Stimulated activated CD8-positive, alpha-beta memory T cell treated with anti-CD3 and anti-CD28 coated beads, Interleukin-7, amount 100 ng/mL, for 24 hours (primary cell): ENCODE results near the gene TSC1.
"Not testable (repeated sequence)": the region's sequence is repeated elsewhere in the genome, so short reads cannot be mapped to it uniquely, and the experiment has no call there.

Experiments
- DNase-seq: peaks from one replicate; pipeline ENCODE4 v3.0.0-alpha.2; 2020; ENCODE audit warnings: low read depth

TSC1 gene

DNA sequence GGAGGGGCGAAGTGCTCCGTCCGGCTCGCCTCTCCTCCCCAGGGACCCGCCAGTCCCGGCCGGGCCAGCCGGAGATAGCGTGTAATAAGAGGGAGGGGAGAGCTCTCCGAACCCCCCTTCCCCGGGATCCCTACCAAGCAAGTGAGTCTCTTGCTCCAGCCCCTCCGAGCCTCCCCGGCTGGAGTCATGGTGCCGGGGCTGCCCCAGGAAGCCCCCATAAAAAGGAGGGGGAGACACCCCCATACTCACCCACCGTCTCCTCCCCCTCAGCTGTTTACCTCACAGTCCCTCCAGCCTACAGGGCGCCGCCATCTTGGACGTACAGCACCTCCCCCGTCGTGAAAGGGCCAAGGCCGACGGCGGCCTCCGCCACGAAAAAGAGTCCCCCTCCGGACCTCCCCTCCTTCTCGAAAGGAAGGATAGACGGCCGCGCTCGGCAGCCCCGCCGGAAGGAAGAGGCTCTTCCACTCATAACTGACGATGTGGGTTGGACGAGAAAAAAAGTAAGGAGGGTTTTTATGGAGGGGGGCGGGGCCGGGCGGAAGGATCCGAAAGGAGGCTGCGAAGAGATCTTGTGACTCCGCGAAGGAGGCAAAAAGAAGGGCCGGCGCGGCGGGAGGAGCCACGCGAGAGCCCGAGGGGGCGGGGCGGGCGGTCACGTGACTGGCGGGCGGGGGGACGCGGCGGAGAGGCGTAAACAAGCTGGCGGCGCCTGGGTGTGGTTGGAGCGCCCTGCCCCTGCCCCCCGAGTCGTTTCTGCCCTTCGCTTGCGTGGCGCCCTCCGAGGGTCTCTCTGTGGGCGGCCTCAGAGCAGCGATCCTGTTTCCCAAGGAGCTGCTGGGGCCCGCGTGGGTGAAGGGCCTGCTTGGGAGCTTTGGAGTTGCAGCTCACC lies at the start of gene TSC1:
Gene TSC1, minus strand, starts transcription at position 323 of the 892 bp plus-strand sequence. CDS start 15,744 bp downstream, outside the sequence.
- peak; percentile 97 for DNase-seq

DNA sequence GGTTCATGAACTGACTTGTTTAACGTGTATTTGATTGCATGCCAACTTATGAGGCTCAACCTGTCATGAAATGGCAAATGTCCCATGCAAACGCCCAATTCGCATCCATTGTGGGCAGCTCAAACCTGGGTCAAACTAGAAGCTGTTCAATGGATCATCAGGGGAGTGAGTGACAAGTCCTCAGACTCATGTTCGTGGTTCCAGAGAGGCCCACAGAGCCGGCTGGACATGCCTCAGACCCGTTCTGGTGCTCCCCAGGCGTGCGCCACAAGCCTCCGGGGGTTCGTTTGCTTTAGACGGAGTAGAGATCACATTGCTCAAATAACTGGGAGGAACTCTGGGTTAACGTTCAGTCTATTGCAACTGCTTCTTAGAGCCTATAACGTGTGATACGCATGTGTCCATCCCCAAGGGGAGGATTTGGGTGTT lies 49.1 kb upstream of the TSC1 start:
- no peak for DNase-seq

DNA sequence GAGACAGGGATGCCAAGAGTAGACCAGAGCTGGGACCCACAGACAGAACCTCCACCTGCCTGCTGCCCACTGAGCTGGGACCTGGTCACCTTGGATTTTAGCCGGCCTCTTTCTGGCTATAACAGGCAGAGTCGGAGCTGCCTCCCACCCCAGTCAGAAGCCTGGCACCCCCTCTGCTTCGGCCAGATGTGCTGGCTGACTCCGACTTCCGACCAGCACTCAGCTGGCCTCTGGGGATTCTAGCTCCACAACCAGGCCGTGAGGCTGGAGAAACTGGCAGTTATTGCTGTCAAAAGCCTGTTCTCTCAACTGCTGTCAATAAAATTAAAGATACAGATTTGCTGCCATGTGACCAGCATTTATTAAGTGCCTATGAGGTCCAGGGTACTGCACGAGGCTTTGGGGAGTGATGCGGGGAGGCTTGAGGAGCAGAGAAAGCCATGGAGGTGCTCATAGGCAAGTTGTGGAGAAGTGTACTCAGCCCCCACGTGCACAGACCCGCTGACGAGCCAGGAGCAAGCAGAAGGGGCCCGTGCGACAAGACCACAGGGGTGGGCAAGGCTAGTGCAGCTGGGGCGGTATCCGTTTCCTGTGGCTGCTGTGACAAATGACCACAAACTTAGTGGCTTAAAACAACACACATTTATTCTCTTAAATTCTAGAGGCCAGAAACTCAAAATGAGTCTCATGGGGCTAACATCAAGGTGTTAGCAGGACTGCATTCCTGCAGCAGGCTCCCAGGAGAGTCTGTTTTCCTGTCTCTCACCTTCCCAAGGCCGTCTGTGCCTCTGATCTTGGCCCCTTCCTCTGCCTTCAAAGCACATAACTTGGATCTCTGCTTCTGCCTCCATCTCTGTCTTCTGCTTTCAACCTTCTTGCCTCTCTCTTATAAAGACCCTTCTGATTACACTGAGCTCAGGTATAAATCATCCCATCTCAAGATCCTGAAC lies 47.2 kb upstream of the TSC1 start:
- DNase-seq: no peak

DNA sequence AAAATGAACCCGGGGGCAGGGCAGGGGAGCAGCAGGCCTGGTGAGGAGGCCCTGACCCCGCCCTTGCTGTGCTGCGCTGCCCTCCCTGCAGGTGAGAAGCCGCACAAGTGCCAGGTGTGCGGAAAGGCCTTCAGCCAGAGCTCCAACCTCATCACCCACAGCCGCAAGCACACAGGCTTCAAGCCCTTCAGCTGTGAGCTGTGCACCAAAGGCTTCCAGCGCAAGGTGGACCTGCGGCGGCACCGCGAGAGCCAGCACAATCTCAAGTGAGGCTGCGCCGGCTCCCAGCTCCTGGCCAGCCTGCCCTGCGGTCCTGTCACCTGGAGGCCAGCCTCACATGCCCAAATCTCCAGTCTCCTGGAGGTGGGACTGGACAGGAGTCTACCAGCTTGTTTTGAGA lies 46.4 kb upstream of the TSC1 start:
- DNase-seq: no peak

DNA sequence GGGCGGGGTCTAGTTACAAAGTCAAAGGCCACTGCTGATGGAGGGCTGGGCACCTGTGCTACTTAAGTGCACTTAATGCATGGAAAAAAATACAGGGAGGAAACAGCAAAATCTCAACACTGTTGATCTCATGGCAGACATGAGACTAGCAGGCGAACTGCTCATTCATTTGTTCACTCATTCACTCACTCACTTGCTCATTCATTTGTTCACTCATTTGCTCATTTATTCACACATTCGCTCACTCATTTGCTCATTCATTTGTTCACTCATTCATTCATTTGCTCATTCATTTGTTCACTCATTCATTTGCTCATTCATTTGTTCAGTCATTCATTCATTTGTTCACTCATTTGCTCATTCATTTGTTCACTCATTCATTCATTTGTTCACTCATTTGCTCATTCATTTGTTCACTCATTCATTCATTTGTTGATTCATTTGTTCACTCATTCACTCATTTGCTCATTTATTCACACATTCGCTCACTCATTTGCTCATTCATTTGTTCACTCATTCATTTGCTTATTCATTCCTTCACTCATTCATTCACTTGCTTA lies 45.7 kb upstream of the TSC1 start:
- DNase-seq: not testable (repeated sequence)

DNA sequence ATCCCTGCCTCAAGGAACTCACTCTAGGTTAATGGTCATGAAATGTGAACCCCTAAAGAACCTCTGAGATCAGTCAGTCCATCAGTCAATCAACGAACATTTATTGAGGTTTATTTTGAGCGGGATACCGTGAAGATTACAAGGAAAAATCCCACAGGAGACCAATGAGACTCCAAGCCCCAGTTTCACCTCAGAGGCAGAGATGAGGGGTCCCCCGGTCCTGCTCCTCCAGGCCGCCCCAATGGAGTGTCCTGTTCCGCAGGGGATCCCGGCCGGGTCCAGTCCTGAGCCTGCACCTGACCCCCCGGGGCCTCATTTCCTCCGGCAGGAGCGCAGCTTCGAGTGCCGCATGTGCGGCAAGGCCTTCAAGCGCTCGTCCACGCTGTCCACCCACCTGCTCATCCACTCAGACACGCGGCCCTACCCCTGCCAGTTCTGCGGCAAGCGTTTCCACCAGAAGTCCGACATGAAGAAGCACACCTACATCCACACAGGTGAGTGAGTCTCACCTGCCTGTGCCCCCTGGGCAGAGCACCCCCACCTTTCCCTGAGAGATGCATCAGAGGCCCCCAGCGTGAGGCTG lies 45.1 kb upstream of the TSC1 start:
- DNase-seq: no peak

DNA sequence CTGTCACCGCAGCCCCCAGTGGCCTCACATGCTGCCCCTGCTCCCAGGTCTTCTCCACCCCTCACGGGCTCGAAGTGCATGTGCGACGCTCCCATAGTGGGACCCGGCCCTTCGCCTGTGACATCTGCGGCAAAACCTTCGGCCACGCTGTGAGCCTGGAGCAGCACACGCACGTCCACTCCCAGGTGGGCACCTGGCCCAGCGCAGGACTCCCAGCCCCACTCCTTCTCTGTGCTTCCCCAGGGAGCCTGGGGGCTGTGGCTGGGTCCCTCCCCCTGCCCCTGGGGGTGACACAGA lies 44.5 kb upstream of the TSC1 start:
- no peak for DNase-seq

DNA sequence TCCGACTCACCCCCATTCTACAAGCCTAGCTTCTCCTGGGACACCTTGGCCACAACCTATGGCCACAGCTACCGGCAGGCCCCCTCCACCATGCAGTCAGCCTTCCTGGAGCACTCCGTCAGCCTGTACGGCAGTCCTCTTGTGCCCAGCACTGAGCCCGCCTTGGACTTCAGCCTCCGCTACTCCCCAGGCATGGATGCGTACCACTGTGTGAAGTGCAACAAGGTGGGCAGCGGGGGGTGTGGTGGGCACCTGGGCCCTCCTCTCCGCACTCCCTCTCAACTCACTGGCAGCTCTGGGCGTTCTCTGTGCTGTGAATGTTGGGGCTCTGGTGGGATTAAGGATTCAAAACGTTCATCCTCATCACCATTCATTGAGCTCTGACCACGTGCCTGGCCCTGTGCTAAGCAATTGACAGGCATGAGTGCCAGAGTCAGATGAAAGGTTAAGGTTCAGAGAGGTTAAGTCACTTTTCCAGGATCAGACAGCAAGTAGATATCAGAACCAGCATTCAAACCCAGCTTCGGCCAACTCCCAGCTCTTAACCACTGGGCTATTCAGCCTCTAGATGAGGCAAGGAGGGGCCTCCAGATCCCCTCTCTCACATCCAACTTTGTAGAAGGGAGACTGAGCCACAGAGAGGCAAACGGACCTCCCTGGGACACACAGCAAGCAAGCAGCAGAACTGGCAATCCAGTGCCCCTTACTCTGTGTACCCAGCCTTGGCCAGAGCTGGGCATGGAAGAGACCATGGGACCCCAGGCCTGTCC lies 44.0 kb upstream of the TSC1 start:
- no peak for DNase-seq

DNA sequence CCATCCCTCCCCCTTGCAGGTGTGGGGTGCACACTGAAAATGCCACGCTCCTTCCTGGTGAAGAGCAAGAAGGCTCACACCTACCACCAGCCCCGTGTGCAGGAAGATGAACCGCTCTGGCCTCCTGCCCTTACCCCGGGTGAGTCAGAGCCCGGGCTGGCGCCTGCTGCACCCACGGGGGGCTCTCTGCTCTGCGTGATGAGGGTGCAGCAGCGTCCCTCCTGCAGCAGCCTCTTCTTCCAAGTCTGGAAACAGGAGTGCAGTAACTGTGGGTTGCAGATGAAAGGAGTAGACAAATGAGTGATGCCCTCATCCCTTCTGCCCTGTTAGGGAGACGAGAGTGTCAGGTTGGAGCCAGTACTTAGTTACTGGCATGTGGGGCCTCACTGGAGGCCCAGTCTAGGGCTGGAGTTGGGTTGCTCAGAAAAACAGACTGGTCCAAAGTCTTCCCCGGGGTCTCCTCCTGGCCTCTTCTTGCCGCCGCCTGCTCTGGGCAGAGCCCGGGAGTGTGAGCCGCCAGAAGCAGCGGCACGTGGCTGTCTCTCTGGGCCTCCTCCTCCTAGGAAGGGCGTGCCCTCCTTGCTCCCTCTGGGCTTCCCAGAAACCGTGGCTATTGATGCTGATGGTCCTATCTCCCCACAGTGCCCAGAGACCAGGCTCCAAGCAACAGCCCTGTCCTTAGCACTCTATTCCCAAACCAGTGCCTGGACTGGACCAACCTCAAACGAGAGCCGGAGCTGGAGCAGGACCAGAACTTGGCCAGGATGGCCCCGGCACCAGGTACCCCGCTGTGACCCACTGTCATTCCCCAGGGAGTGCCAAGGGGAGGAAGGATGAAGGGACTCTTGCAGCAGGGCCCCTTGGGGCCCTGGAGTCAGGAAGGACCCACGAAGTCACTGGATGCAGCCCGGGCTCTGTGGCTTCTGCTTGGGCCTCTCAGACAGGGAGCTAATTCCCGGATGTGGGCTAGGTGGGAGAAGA lies 42.5 kb upstream of the TSC1 start:
- DNase-seq: no peak

DNA sequence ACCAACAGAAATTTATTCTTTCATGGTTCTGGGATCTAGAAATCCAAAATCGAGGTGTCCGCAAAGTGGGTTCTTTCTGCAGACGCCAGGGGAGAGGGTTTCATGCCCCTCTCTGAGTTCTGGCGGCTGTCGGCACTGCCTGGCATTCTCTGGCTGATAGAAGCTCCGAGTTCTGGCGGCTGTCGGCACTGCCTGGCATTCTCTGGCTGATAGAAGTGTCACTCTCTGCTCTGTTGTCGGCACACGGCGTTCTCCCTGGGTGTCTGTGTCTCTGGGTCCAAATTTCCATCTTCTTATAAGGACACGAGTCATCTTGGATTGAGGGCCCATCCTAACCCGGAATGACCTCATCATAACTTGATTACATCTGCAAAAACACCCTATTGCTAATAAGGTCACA lies 41.7 kb upstream of the TSC1 start:
- no peak for DNase-seq

DNA sequence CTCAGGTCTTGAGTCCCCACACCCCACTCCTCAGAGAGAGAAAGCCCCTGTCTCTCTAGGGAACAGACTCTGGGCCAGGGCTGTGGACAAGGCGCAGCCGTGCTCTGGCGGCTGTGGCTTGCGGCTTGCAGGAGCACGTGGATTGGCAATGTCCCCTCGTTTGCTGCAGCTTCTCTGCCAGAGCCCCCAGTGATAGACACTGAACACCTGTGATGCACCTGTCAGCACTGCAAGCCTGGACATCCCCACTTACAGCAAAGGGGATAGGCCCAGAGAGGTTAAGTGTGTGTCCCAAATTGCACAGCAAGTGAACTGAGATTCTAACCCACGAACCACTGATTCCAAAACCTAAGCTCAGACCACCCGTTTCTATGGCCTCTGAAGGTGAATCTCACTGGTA lies 41.1 kb upstream of the TSC1 start:
- DNase-seq: no peak

DNA sequence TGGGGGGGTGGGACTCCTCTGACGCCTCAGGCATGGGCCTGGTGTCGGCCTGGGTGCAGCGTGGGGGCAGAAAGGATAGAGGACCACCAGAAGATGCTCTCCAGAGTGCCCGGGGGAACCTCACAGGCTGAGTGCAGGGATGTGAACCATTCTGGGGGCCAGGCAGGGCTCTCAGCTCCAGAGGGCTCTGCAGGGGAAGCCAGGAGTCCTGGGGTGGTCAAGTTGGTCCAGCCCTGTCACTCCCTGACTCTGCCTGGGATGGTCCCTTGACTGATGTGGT lies 40.6 kb upstream of the TSC1 start:
- DNase-seq: no peak

DNA sequence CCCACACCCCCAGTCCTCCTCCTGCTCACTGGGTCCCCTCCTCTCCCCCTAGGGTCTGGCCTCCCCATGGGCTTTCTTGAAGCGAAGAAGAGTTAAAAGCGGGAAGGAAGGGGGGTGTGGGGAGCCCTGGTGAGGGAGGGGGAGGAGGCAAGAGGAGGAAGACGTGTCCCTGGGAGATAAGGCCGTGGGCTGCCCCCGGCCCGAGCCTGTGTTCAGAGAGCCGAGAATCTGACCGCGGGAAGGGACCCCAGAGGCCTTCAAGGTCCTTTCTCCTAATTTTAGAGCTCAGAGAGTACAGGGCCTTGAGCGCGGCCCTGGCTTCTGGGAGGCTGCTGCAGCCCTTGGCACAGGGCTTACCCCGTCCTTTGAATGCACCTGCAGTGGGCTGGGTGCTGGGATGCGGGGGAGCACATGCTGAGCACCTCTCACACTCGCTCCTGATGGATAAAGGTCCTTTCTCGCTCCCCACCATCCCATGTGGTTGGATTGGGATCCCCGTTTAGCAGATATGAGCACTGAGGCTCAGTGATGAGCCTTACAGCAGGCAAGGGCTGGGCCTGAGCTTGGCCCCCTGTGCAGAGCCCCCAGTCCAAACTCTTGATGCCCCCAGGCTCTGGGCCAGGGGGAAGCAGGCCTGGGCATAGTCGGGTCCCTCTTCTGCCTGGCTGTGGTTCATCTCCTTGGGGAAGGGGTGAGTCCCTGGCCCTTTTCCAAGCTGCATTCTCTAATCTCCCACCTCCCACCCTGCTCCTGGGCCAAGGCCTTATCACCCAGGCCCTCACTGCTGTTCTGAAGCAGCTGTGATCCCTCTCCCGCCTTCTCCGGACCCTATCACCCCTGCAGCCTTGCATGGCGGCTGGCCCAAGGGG lies 40.0 kb upstream of the TSC1 start:
- no peak for DNase-seq

DNA sequence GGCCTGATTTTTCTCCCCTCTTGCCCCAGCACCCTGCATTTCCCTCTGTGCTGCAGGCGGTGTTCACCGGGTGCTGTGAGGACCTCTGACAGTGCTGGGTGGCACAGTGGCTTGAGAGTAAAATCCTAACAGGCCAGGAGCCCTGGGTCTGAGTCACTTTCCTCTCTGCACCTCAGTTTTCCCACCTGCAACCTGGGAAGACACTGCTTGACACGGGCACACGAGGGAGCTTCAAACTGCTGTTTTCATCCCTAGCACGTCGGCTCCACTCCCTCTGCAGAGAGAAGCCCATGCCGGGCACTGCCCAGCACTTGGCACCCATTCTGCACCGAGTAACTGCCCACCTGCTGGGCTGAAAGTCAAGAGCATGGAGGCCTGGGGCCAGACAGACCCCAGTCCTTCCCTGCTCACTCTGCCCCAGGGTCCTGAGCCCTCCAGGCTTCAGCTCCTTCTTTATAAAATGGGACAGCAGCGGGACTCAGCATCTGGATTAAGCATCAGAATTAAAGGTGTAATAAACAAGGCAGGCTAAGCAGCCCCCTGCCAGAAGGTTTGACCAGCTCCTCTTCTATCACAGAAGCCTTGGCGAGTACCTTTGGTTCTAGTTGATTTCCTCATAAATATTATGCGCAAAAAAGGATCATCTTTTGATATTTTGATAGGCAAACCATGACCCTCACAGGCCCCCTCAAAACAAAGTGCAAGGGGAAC lies 39.2 kb upstream of the TSC1 start:
- DNase-seq: no peak

DNA sequence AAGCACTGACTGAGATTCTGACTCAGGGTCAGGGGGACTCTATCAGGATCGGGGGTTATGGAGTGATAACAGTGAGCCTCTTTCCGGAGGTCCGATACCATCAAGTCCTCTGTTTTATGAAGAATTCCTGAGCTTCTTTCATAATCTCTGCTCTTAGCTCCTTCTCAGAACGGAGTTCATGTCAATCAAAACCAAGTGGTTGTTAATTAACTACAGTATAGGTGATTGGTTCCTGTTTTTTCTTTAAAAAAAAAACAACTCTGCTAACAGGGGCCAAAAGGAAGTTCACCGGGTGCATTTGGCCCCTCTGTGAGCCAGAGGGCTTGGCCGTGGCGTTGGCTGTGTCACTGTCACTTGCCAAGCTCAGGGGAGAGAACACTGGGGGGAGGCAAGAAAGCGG lies 38.0 kb upstream of the TSC1 start:
- no peak for DNase-seq

DNA sequence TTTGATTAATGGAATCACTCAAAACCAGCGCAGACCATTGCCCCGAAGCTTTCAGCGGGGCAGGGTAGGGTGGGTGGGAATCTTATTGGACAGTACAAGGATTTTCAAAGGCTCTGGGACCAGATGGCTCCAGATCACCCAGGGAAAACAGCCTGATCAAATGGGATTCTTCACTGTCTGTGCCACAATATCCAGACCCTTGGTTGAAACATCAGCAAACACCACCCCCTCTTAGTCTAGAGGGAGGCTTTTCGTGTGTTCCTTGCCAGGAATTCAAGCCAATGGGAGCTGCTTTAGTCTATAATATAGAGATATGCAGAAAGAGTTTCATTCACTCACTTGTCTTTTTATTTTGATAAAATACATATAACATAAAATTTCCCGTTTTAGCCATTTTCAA lies 35.7 kb upstream of the TSC1 start:
- no peak for DNase-seq

DNA sequence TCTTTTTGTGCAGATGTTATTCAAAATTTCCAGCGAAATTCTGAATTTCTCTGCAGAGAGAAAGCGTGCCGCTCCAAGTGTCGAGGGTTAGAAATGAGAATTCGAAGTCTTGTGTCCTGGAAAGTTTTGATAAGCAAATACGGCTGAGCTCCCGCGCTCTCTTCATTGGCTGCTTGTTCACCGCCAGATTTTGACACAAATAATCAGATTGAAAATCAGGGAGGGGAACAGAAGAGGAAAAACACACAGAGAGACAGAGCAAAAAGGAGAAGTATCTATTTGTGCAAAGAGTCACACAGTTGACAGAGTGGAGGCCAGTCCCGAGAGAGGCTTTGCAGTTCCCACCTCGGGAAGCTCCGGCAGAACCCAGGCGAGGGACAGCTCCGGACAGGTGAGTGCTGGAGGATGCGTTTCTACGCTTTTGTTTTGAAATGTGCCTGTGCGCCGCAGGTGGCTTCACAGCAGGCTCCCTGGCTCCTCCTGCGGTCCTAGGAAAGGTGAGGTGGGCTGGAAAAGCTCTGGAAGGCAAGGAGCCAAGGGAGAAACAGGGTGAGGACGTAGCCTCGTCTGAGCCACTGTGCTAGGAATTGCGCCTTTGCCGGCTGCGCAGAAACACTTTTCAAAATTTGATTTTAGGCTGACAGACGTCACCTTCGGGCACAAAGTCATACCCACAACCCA lies 34.2 kb upstream of the TSC1 start, which contains the start of gene GFI1B:
Gene GFI1B, plus strand, starts transcription at position 244 of the 681 bp plus-strand sequence. CDS start 7,985 bp downstream, outside the sequence.
- DNase-seq: no peak

DNA sequence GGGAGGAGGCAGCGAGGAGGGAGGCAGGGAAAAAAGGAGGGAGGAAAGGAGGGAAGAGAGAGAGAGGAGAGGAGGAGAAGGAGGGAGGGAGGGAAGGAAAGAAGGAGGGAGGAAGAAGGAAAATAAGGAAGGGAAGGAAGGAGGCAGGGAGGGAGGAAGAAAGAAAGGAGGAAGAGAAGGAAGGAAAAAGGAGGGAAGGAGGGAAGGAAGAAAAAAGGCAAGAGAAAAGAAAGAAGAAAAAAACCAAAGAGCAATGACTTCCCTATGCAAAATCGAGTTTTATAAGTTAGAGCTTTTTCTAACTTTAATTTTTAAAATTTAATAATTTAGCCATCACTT lies 33.7 kb upstream of the TSC1 start:
- DNase-seq: no peak
